IMR-90 (cell line): Measurements from ENCODE around the gene NFIA. TPM values are rescaled to one million over a fixed set of nuclear protein-coding genes. Genes with fewer than 3 reads are reported as not detected.
A peak's percentile ranks its signal among the peaks of the same experiment; 100 is the strongest.

Experiments
- ATAC-seq: fragments of 200-7000 bp; cut with Tn5 transposase; 2 replicates; pipeline ENCODE4 v1.9.1; 2020; ENCODE audit warnings: low read depth, mild to moderate bottlenecking, moderate library complexity
- BruUV-seq: library from RNA; stranded (reverse); fragments of 400-500 nt; replicated peaks from 2 replicates; lab custom pipeline; 2021; lab: Mats Ljungman, UMichigan
- CTCF ChIA-PET: fragments of 300-600 bp; formaldehyde crosslinking; extraction: SDS; loops from one replicate; lab custom pipeline; 2021; ENCODE audit warnings: antibody characterized with exemption; lab: Yijun Ruan, JAX
- POLR2A ChIA-PET: fragments of 300-600 bp; sonication (Branson Sonifier 250); formaldehyde crosslinking; loops from one replicate; lab custom pipeline; 2022; ENCODE audit warnings: antibody characterized with exemption; ENCODE audit not compliant: unreplicated experiment; lab: Charles Lee
- DNase-seq: peaks from one replicate; pipeline ENCODE4 v3.0.0; 2013
- H2AFZ ChIP-seq: replicated peaks from 2 replicates; pipeline ENCODE3; 2013; ENCODE audit warnings: low read length, mild to moderate bottlenecking; ENCODE audit not compliant: poor library complexity
- H2AK5ac ChIP-seq: 2 replicates; pipeline ENCODE4 v1.6.1; 2013; ENCODE audit warnings: low read depth, low read length, inconsistent platforms
- H2AK9ac ChIP-seq: replicated peaks from 2 replicates; pipeline ENCODE3; 2013; ENCODE audit warnings: mild to moderate bottlenecking, low read depth, low read length, moderate library complexity; ENCODE audit not compliant: poor library complexity
- H2BK120ac ChIP-seq: 2 replicates; pipeline ENCODE4 v1.6.1; 2013; ENCODE audit warnings: low read depth, low read length, inconsistent platforms
- H2BK15ac ChIP-seq: 3 replicates; pipeline ENCODE4 v1.6.1; 2013; ENCODE audit warnings: low read depth, low read length, inconsistent platforms
- H2BK20ac ChIP-seq: 2 replicates; pipeline ENCODE4 v1.6.1; 2013; ENCODE audit warnings: low read depth, mild to moderate bottlenecking, inconsistent platforms, low read length, moderate library complexity
- H2BK5ac ChIP-seq: 2 replicates; pipeline ENCODE4 v1.6.1; 2013; ENCODE audit warnings: mild to moderate bottlenecking, low read depth, low read length, inconsistent platforms; ENCODE audit not compliant: poor library complexity, severe bottlenecking
- H3K14ac ChIP-seq: replicated peaks from 2 replicates; pipeline ENCODE4 v1.6.1; 2013; ENCODE audit warnings: low read depth, low read length, inconsistent platforms
- H3K18ac ChIP-seq: 2 replicates; pipeline ENCODE4 v1.6.1; 2013; ENCODE audit warnings: low read depth, low read length, control low read depth
- H3K23ac ChIP-seq: 2 replicates; pipeline ENCODE4 v1.6.1; 2013; ENCODE audit warnings: low read depth, low read length, inconsistent platforms
- H3K27ac ChIP-seq: 2 replicates; pipeline ENCODE4 v1.5.1; 2013; ENCODE audit warnings: mild to moderate bottlenecking, control low read depth, low read length; ENCODE audit not compliant: insufficient read depth
- H3K27me3 ChIP-seq: 2 replicates; pipeline ENCODE4 v1.6.1; 2013; ENCODE audit warnings: low read length; ENCODE audit not compliant: control insufficient read depth, insufficient read depth
- H3K36me3 ChIP-seq: 2 replicates; pipeline ENCODE4 v1.6.1; 2013; ENCODE audit warnings: low read length, mixed read lengths; ENCODE audit not compliant: control insufficient read depth, insufficient read depth
- H3K4ac ChIP-seq: 2 replicates; pipeline ENCODE4 v1.6.1; 2013; ENCODE audit warnings: low read depth, low read length, inconsistent platforms
- H3K4me1 ChIP-seq: 2 replicates; pipeline ENCODE4 v1.6.1; 2013; ENCODE audit warnings: low read length, mixed read lengths; ENCODE audit not compliant: control insufficient read depth, insufficient read depth
- H3K4me2 ChIP-seq: 2 replicates; pipeline ENCODE4 v1.6.1; 2013; ENCODE audit warnings: low read depth, mild to moderate bottlenecking, control low read depth, low read length, moderate library complexity
- H3K4me3 ChIP-seq: 2 replicates; pipeline ENCODE4 v1.5.1; 2013; ENCODE audit warnings: low read depth, mild to moderate bottlenecking, control low read depth, low read length, moderate library complexity; ENCODE audit not compliant: insufficient read depth
- H3K56ac ChIP-seq: 2 replicates; pipeline ENCODE4 v1.6.1; 2013; ENCODE audit warnings: low read length, inconsistent platforms; ENCODE audit not compliant: insufficient read depth; ENCODE audit errors: extremely low read depth
- H3K79me1 ChIP-seq, 2 experiments: 2 replicates each; pipeline ENCODE4 v1.6.1; 2013; ENCODE audit warnings: low read length in 2 of 2, inconsistent platforms in 1 of 2, low read depth in 1 of 2
- H3K9ac ChIP-seq: 2 replicates; pipeline ENCODE4 v1.6.1; 2013; ENCODE audit warnings: low read depth, low read length, control low read depth
- H3K9me1 ChIP-seq: 2 replicates; pipeline ENCODE4 v1.6.1; 2013; ENCODE audit warnings: low read length, inconsistent platforms; ENCODE audit not compliant: insufficient read depth
- H3K9me3 ChIP-seq: 2 replicates; pipeline ENCODE4 v1.6.1; 2013; ENCODE audit warnings: low read length; ENCODE audit not compliant: control insufficient read depth, insufficient read depth
- H4K20me1 ChIP-seq: 2 replicates; pipeline ENCODE4 v1.6.1; 2013; ENCODE audit warnings: low read length, inconsistent platforms; ENCODE audit not compliant: insufficient read depth
- H4K5ac ChIP-seq: 2 replicates; pipeline ENCODE4 v1.6.1; 2013; ENCODE audit warnings: mild to moderate bottlenecking, low read depth, low read length, control low read depth
- H4K8ac ChIP-seq, 2 experiments: 2 replicates each; pipeline ENCODE4 v1.6.1; 2013; ENCODE audit warnings: low read depth in 2 of 2, low read length in 2 of 2, control low read depth in 1 of 2, inconsistent platforms in 1 of 2
- H4K91ac ChIP-seq: 2 replicates; pipeline ENCODE4 v1.6.1; 2013; ENCODE audit warnings: low read depth, low read length, inconsistent platforms; ENCODE audit not compliant: insufficient read depth
- CTCF ChIP-seq: conservative IDR thresholded peaks from 2 replicates; pipeline ENCODE4 v1.5.1; 2012; ENCODE audit warnings: mild to moderate bottlenecking, low read depth, low read length, improper control_type of control experiment
- MAFK ChIP-seq: IDR thresholded peaks from 2 replicates; pipeline ENCODE4 v1.6.1; 2012; ENCODE audit warnings: low read depth, low read length, improper control_type of control experiment
- MXI1 ChIP-seq: IDR thresholded peaks from 2 replicates; pipeline ENCODE4 v1.6.1; 2012; ENCODE audit warnings: low read depth, mild to moderate bottlenecking, low read length, moderate library complexity, borderline replicate concordance
- RFX5 ChIP-seq: IDR thresholded peaks from 2 replicates; pipeline ENCODE4 v1.8.0; 2012; ENCODE audit warnings: low read depth, mild to moderate bottlenecking, low read length, moderate library complexity
- SMC3 ChIP-seq: fragments of 150-350 bp; IDR thresholded peaks from 2 replicates; pipeline ENCODE4 v1.6.1; 2016; ENCODE audit warnings: low read depth, mild to moderate bottlenecking, antibody characterized with exemption, low read length, moderate library complexity
- WGBS, 2 experiments: methylation state at CpG; one replicate each; pipeline versions ENCODE4 v1.1.5 to v1.1.7; 2013; ENCODE audit warnings: missing lambda C conversion rate in 2 of 2; ENCODE audit not compliant: insufficient read length in 1 of 2; ENCODE audit errors: extremely low coverage in 2 of 2; 5-methylcytosine and 5-hydroxymethylcytosine counted together
- dilution Hi-C: fragments of 300-500 bp; cut with HindIII; formaldehyde crosslinking; loops from one replicate; pipeline ENCODE4 v1.14.3; 2018; ENCODE audit warnings: low sequenced_read_pairs; ENCODE audit not compliant: unreplicated experiment
- in situ Hi-C: fragments of 300-500 bp; cut with MboI; formaldehyde crosslinking; loops from 3 replicates; pipeline ENCODE4 v1.14.3; 2019; ENCODE audit warnings: low sequenced_read_pairs, inconsistent platforms, mixed read lengths
- intact Hi-C: fragments of 100-400 bp; cut with micrococcal nuclease; formaldehyde crosslinking; loops from 2 replicates; pipeline ENCODE4 v1.10.0; 2022
- polyA plus RNA-seq, 3 experiments: library from polyadenylated mRNA; depleted of rRNA; stranded (reverse); fragments of >200 nt; gene quantifications; 2 replicates each; pipeline ENCODE4 v1.2.3, GENCODE V29; 2012; ENCODE audit warnings: low replicate concordance in 1 of 3
- total RNA-seq: library from RNA; depleted of rRNA; stranded (reverse); fragments of >200 nt; gene quantifications from 2 replicates; pipeline ENCODE4 v1.2.3, GENCODE V29; 2012

Gene NFIA
- total and polyA plus RNA-seq, 2 of the 4 experiments (the other 2 are of a cell fraction): 1.6 to 2.2 TPM

GRCh38 chr1:61052395-61053225 lies 29.8 kb upstream of the NFIA start:
- intact Hi-C loops (no loop called here), in situ Hi-C loops (loop anchor here (10.0 kb wide), 1 partner anchor 282 kb away; no protein-coding TSS in a partner anchor), dilution Hi-C loops (no loop called here)
- Histone ChIP-seq H3K56ac (no peak overlapping the region), H3K36me3 (no peaks in the 10 kb centered on the region), H3K27ac (no peak overlapping the region), H2BK5ac (no peak overlapping the region), H3K9ac (no peak overlapping the region), H3K27me3 (peaks cover 46% of the 10 kb centered on the region), H3K23ac (no peak overlapping the region), H4K5ac (no peak overlapping the region), H3K4ac (no peak overlapping the region), H3K9me3 (no peaks in the 10 kb centered on the region), H2BK15ac (no peak overlapping the region), H3K4me2 (no peak overlapping the region), H3K4me3 (no peak overlapping the region), H2AFZ (no peak overlapping the region), H2BK120ac (no peak overlapping the region), H4K20me1 (no peaks in the 10 kb centered on the region; the same call in 1 of the 2 replicates), H3K79me1 (no peaks in the 10 kb centered on the region), H2AK5ac (no peak overlapping the region), H3K18ac (no peak overlapping the region), H3K9me1 (no peaks in the 10 kb centered on the region), H3K4me1 (no peaks in the 10 kb centered on the region; the same call in 1 of the 2 replicates), H4K8ac (no peak overlapping the region), H2AK9ac (no peak overlapping the region), H2BK20ac (no peak overlapping the region), H3K14ac (no peak overlapping the region), H4K91ac (no peak overlapping the region)
- ChIA-PET CTCF (no interaction called here), POLR2A (no interaction called here)
- TF ChIP-seq CTCF: no peak
- no peak for TF ChIP-seq SMC3
- no peak for TF ChIP-seq RFX5
- TF ChIP-seq MAFK: peak; percentile 25; the same call in 1 of the 2 replicates
- TF ChIP-seq MXI1: no peak
- DNase-seq (no peak), ATAC-seq (no peak)
- no TSS peak for BruUV-seq
- WGBS, 2 experiments: 100% methylated on average over 3 of the region's 10 CpGs; no CpG with 5 or more reads in 1 of the 2 experiments
